NOMO-1 (cell line): ENCODE data around the gene LMBRD2.

Experiments
- DNase-seq, 2 experiments: peaks; one replicate each; lab custom pipeline; 2025; ENCODE audit not compliant: unreplicated experiment in 2 of 2; lab: John Stamatoyannopoulos, UW

The LMBRD2 gene

DNA sequence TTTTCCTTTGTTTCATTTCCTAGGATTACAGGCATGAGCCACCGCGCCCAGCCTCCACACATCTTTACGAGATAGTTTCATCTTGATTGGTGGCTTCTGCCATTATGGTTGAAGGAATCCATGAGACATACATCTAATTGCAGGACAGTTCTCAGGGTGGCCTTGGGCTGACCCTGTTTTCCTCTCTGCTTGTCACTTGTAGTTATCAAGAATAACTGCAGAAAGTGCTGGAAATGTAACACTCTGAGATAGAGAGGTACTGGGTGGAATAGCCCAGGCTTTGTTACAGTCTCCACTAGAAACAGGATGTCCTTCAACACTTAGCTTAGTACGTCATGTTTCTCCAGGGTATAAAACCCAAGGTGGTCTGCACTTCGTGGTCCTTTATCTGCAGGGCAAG, 95.7 kb downstream of the LMBRD2 start:
- DNase-seq: no peak

DNA sequence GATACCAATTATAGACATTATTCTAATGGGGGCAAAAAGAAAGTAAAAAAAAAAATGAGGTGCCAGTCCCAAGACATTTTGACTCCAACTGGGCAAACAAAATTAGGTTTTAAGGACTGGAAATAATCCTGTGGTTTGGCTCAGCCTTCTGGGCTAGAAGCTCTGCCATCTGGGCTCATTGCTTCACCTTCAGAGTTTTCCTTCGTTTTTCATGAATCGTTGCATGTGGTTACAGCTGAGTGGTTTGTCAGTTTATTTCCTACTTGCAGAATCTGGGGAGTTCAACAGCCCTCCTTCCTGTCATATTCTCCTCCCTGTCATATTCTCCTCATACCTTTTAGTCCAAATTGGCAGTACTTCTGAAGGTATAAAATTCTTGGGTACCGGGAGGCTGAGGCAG, 97.0 kb downstream of the LMBRD2 start:
- peak; percentile 37 to 42 for DNase-seq

DNA sequence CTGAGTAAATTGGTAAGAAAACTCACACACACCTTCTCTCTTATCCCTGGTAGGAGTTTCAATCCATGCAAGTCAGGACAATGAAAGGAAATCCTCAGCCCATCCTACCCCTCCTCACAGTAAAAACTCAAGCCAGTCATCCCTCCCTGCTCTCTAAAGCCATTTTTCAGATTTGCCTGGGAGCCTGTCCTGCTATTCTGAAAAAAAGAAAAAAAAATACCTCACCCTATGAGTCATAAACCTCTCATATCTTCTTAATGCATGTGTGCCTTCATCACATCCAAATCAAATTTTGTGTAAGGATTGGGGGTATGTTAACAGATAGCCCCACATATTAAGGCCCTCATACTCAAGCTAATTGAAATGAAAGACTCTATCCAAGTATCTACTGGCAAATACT, 99.1 kb downstream of the LMBRD2 start:
- DNase-seq: no peak

DNA sequence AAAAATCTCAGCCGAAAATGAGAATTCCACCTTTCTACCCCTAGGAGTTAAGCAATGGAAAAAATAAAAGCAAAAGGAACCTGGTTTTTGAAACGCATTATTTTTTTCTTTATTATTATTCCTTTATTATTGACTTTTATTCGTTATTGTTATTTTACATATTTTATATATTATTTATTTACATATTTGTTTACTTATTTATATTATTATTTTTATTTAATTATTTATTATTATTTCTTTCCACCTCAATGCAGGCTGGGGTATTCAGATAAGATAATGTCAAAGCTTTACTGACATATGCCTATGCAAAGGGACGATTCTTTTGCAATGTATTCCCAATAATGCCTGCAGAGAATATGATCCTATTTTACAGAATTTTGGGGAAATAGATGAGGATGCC, 101.7 kb downstream of the LMBRD2 start:
- no peak for DNase-seq
